Measurements from ENCODE around the gene AFM. TPM values are rescaled to one million over a fixed set of nuclear protein-coding genes. Genes with fewer than 3 reads are reported as not detected.

Gene AFM
- 0.64 TPM for total RNA-seq (ENCODE audit: unreplicated experiment)
- long read RNA-seq, partial matches to known transcripts, result 0 of 1 reads
- long read RNA-seq, other reads (novel, unspliced or antisense), result 1 of 1 reads

- peaks cover 8% of the 10 kb centered on the region for H3K4me1 Mint-ChIP-seq (ENCODE audit: unreplicated experiment)
- no peak within 1 kb of the TSS for H3K27ac Mint-ChIP-seq (ENCODE audit: unreplicated experiment)
- TF ChIP-seq CTCF (IDR thresholded peaks at IDR 0.05; ENCODE audit: unreplicated experiment), result no peak
- no peaks in the 10 kb centered on the region for H3K9me3 Mint-ChIP-seq (ENCODE audit: unreplicated experiment)
- peaks cover 5% of the 10 kb centered on the region for H3K27me3 Mint-ChIP-seq (ENCODE audit: unreplicated experiment)
- no peaks in the 10 kb centered on the region for H3K36me3 Mint-ChIP-seq (ENCODE audit: low read depth, unreplicated experiment)
- DNase-seq (ENCODE audit: low spot score), result no peak
- H3K4me3 Mint-ChIP-seq (ENCODE audit: unreplicated experiment), result no peak within 1 kb of the TSS
These were observed at the start of gene AFM for GRCh38 chr4:73481358-73481757. Gene AFM, plus strand, starts transcription at chr4:73481745. Its CDS starts 31 bp downstream, at chr4:73481776.

GRCh38 chr4:73431813-73432168 is 49.8 kb upstream of the AFM start:
- no peak overlapping the region for H3K27ac Mint-ChIP-seq (ENCODE audit: unreplicated experiment)
- TF ChIP-seq CTCF (IDR thresholded peaks at IDR 0.05; ENCODE audit: unreplicated experiment), result no peak
- H3K4me1 Mint-ChIP-seq (ENCODE audit: unreplicated experiment), result peaks cover 8% of the 10 kb centered on the region
- DNase-seq (ENCODE audit: low spot score), result no peak
- H3K4me3 Mint-ChIP-seq (ENCODE audit: unreplicated experiment), result no peak overlapping the region
- H3K9me3 Mint-ChIP-seq (ENCODE audit: unreplicated experiment), result no peaks in the 10 kb centered on the region
- no peaks in the 10 kb centered on the region for H3K36me3 Mint-ChIP-seq (ENCODE audit: low read depth, unreplicated experiment)
- peaks cover 1% of the 10 kb centered on the region for H3K27me3 Mint-ChIP-seq (ENCODE audit: unreplicated experiment)

- no peaks in the 10 kb centered on the region for H3K9me3 Mint-ChIP-seq (ENCODE audit: unreplicated experiment)
- no peaks in the 10 kb centered on the region for H3K27me3 Mint-ChIP-seq (ENCODE audit: unreplicated experiment)
- TF ChIP-seq CTCF (IDR thresholded peaks at IDR 0.05; ENCODE audit: unreplicated experiment), result no peak
- no peak for DNase-seq (ENCODE audit: low spot score)
- H3K4me1 Mint-ChIP-seq (ENCODE audit: unreplicated experiment), result peaks cover 8% of the 10 kb centered on the region
- no peak overlapping the region for H3K27ac Mint-ChIP-seq (ENCODE audit: unreplicated experiment)
- no peak overlapping the region for H3K4me3 Mint-ChIP-seq (ENCODE audit: unreplicated experiment)
- no peaks in the 10 kb centered on the region for H3K36me3 Mint-ChIP-seq (ENCODE audit: low read depth, unreplicated experiment)
These were observed 49.2 kb upstream of the AFM start for GRCh38 chr4:73432169-73433000.

- Mint-ChIP-seq H3K27me3 (ENCODE audit: unreplicated experiment) (no peaks in the 10 kb centered on the region), H3K4me1 (ENCODE audit: unreplicated experiment) (peaks cover 8% of the 10 kb centered on the region), H3K4me3 (ENCODE audit: unreplicated experiment) (no peak overlapping the region), H3K27ac (ENCODE audit: unreplicated experiment) (peak overlapping the region; percentile 2), H3K9me3 (ENCODE audit: unreplicated experiment) (no peaks in the 10 kb centered on the region), H3K36me3 (ENCODE audit: low read depth, unreplicated experiment) (no peaks in the 10 kb centered on the region)
- no peak for DNase-seq (ENCODE audit: low spot score)
- no peak for TF ChIP-seq CTCF (IDR thresholded peaks at IDR 0.05; ENCODE audit: unreplicated experiment)
These were observed 48.4 kb upstream of the AFM start for GRCh38 chr4:73433140-73433539.

- H3K9me3 Mint-ChIP-seq (ENCODE audit: unreplicated experiment), result no peaks in the 10 kb centered on the region
- H3K27ac Mint-ChIP-seq (ENCODE audit: unreplicated experiment), result no peak overlapping the region
- H3K4me3 Mint-ChIP-seq (ENCODE audit: unreplicated experiment), result no peak overlapping the region
- no peak for DNase-seq (ENCODE audit: low spot score)
- H3K36me3 Mint-ChIP-seq (ENCODE audit: low read depth, unreplicated experiment), result no peaks in the 10 kb centered on the region
- no peaks in the 10 kb centered on the region for H3K27me3 Mint-ChIP-seq (ENCODE audit: unreplicated experiment)
- TF ChIP-seq CTCF (IDR thresholded peaks at IDR 0.05; ENCODE audit: unreplicated experiment), result peak; percentile 87
- peaks cover 8% of the 10 kb centered on the region for H3K4me1 Mint-ChIP-seq (ENCODE audit: unreplicated experiment)
These were observed 47.2 kb upstream of the AFM start for GRCh38 chr4:73434311-73434710.
